Stimulated activated CD8-positive, alpha-beta memory T cell treated with anti-CD3 and anti-CD28 coated beads, Interleukin-15, amount 100 ng/mL, for 24 hours (primary cell): ENCODE measurements around the gene LETM1.

Experiments used
- DNase-seq: peaks from one replicate; pipeline ENCODE4 v3.0.0-alpha.2; 2020; ENCODE audit warnings: low read depth

The LETM1 gene

DNA sequence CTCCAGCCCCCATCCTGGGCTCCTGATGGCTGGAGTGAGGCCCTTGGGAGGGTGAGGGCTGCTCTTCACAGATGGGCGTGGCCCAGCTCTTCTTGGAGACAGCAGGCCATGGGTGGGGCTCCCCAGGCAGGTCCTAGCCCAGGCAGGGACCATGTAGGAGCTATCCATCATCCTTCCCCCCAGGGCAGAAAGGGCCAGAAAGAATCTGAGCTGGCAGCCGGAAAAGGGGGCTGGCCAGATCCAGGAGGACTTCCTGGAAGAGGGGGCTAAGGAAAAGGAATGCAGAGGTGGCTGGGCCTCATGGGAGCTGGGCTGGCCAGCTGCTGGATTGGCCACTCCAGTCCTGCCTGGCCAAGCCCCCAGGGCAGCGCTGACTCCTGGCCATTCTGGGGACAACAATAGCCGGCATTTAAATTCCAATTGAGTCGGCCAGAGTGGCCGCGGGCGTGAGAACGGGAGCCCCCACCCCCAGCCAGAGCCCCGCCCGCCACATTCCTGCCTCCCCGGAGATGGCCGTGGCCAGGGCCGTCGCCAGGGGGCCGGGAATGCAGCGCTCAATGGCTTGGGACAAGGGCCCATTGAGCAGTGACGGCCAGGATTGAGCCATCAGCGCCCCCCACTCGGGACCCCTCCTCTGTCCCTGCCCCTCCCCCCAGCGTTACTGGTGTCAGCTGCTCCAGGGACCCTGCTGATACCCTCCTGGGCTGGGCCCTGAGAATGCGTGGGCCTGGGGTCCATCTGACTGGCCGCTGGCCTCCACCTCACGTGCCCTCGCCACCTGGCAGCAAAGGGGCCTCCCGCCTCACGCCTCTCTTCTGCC, 77.9 kb downstream of the LETM1 start:
- DNase-seq, result no peak

GRCh38 chr4:1776521-1777161, 79.3 kb downstream of the LETM1 start:
- no peak for DNase-seq

DNA sequence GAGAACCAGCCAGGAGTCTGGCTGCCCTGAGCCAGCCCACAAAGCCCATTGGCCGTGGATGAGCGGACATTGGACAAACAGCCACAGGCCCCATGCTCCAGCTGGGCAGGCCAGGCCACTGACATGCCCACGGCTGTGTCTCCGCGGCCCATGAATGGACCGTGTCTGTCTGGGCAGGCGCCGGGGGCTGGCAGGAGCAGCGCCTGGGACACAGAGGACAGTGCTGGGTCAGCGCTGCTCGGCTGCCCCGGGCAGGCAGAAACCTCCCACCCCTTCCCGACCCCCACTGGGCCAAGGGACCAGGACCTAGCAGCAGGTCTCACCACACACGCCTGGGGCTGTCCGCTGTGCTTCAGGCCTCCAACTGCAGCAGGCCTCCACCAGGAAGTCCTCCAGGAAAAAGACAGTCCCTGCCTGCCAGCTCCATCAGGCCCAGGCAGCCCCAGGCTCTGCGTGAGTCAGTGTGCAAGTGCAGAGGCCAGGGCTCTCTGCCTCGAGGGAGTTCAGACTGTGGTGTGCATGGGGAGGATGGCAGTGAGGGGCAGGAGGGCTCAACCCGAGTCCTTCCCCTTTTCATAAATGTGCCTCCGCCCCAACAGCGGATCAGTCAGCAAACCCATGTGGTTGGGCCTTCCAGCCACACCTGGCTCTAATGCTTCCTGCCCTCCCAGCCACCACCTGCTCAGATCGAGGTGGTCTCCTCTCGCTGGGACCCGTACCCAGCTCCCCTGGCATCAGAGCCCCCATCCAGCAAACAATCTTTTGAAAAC, 80.0 kb downstream of the LETM1 start:
- no peak for DNase-seq

DNA sequence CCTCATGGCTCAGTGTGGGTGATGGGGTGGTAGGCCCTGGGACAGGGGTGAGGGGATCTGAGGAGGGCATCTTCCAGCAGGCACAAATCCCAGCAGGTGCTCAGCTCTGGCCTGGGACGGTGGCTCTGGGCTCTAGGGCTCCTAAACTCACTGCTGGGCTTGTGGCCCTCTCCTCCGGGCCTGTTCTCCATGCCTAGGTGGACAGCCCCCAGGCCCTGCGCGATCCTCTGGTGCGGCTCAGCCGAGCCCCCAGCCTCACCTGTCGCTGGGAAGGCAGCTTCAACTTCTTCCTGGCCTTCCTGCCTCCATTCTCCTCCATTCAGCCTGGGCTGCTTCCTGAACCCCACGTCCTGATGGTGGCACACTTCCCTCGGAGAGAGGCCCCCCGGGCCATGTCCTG, 82.2 kb downstream of the LETM1 start:
- DNase-seq, result no peak

- DNase-seq, result no peak
Observed at GRCh38 chr4:1772853-1773538, 83.0 kb downstream of the LETM1 start.

DNA sequence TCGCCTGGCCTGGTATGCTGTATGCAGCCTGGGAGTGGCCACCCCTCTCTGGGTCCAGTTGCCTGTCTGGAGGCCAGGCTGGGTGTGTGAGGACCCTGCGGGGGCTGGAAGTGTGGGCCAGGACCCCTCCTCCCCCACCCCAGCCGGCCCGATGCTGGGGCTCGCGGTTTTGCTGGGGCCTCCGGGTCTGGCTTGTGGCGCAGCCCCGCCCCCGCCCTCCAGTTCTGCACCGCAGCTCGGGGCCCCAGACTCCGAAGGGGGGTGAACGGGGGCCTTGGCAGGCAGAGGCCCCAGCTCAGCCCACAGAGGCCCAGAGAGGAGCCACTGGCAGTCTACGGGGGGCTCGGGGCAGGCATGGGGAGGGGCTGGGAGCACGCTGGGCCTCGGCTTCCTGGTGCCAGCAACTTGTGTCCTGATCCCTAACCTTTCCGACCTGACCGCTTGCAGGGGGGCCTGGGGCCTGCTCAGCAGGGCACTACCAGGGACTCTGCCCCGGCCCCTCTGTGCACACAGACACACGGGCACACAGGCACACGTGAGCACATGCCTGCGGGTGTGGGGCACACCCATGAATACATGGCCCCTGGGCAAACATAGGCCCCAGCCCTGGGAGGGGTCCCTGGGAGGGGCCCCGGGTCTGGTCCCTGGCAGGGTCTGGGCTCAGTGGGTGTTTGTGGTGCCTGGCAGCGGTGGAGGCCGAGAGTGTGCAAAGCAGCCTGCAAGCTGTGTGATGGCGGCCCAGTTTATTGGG, 84.2 kb downstream of the LETM1 start:
- DNase-seq, result no peak

DNA sequence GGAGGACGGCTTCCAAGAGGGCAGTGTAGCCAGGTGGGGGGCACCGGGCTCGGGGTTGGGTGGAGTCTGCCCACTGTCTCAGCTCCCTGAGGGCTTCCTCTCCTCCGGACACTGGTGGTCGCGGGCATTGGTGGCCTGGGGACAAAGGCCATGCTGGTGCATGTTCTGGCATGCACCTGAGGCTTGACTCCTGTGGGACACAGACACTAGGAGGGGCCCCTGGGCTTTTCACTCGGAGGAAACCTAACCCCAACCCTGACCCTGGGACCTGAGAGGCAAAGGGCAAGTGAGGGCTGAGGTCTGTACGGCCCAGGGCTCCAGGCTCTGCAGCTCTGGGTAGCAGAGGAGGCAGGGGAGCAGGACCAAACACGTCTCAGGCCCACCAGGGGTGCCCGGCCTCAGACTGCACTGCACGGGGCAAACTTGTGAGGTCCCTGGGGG, 85.1 kb downstream of the LETM1 start:
- DNase-seq, result no peak

GRCh38 chr4:1770245-1770644, 85.7 kb downstream of the LETM1 start:
- DNase-seq, result no peak

DNA sequence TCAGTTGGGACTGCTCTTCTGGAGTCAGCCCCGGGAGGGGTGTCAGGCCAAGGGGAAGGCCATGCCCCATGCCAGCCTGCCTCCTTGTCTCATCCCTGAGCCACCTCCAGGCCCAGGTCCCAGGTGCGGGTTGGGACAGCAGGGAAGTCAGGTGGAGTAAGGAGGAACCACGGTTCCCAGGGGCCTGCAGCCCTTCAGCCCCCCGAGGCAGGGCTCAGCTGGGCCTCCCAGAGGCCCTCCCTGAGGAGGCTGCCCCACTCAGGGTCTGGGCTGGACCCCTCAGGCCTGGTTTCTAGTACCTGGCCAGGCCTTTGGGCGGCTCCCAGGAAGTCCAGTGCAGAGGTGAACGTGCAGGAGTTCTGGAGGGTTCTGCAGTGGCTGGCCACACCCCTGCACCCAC, 86.3 kb downstream of the LETM1 start:
- no peak for DNase-seq

DNA sequence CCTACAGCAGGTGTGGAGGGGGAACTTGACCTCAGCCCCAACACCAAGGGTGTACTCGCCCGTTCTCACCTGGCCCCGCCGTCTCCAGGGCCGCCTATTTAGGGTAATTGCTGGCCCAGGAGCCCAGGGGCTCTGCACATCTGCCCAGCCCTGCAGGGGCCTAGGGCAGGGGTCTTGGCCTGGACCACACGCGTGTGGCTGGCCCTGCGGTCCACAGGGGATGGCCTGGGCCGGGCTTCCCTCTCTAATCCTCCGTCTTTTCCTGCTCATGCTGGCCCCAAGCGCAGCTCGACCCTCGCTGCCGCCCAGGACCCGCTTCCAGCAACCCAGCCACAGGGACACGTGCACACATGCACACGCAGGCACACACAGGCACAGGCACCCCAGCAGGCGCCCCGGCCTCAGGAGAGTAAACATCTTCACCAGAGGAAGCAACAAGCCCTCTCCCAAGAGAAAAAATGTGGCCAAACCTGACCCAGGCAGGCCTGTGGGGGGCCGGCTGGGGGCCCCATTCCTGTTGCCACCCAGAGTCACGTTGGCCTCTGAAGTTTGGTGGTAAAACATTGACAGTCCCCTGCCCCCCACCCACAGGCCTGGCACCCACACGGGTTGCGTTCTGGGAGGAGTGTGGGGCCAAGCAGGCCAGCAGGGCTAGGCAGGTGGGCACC, 87.5 kb downstream of the LETM1 start:
- DNase-seq, result no peak

DNA sequence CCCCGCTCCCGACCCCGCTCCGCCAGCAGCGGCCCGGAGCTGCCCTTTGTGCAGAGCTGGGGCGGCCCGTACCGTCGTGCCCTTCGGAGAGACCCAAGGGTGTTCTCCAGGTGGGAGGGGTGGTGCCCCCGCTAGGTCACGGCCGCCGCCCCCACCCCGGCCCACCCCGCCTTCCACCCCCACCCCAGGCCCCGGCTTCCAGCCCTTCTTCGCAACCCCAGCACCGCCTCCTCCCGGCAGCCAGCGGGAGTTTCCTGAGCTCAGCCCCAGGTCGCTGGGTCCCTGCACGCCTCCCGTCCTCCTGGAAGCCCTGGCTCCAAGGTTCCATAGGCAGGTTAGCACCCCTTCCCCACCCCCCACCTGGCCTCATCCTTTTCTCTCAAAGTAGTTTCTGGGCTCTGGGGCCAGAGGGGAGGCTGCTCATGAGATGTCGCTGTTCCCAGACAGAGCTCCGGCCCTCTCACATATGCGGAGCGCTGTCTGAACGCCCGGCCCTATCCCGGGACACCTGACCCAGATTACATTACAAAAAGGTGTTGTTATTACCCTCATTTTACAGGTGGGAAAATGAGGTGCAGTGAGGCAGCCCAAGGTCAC, 88.1 kb downstream of the LETM1 start:
- DNase-seq, result no peak

DNA sequence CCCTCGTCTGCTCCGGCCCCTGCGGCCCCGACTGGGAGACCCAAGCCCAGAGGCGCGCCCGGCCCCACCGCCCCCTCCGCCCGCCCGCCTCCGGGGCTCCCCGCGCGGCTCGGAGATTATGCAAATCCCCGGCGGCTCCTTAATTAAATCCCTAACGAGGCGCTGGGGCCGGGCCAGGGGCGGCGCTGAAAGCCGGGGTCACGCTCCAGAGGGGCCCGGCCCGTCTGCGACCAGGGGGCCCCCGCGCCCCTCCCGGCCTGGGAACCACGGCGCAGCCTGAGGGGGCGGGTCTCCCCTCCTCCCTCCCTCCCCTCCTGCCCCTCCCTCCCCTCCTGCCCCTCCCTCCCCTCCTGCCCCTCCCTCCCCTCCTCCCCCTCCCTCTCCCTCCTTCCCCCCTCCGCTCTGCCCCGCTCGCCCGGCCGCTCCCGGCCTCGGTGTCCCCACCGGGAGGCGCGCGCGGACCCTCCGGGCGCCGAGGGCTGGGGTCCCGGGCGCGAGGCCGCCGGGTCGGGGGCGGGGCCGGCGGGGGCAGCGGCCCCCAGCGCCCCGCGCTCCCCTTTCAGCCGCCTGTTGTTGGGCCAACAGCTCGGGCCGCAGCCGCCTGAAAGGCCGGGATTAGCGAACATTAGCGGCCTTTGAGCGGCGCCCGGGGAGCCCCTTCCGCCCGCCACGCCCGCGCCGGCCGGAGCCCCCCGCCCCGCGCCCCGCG, 88.7 kb downstream of the LETM1 start:
- no peak for DNase-seq

GRCh38 chr4:1766106-1767060, 89.6 kb downstream of the LETM1 start:
- DNase-seq, result no peak

DNA sequence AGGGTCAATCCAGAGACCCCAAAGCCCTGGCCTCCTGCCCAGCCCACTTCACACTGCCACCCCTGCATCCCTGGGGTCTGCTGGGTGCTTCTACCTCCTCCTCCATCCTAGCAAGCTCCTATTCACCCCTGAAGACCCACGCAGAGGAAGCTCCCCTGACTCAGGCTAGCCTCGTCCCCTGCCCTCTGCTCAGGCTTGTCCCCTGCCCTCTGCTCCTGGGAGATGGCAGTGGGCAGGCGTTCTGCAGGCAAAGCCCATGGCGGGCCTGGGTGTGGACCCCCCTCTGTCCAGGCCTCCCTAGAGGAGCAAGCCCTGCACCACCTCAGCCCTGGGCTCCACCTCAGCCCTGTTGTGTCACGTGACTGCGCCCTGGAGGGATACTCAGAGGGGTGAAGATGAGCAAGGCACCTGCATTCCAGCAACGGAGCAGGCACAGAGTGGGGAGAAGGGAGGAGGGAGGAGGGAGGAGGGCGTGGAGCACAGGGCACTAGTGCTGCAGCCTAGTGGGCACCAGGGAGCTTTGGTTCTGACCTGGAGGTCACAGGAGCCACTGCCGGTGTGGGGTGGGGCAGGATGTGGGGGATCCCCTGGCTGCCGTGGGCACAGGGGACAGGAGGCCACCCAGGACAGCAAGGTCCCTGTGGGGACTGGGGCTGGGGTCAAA, 90.4 kb downstream of the LETM1 start:
- DNase-seq, result no peak

DNA sequence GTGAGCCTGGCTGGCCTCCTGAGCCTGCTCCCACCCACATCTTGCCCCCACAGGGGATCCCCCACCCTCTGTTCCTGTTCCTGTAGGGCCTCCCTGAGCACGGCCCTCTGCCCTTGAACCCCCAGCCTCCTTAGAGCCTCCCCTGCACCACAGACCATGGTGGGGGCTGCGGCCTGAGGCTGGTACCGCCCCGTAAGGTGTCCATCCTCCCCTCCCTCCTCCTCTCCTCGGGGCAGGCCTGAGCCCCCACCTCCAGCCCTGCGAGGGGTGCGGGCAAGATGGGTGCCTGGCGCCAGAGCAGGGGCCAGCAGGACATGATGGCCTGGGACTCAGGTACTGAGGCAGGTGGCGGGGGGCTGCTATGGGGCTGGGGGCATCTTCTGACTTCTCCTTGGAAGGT, 91.3 kb downstream of the LETM1 start:
- DNase-seq, result no peak

- no peak for DNase-seq
Observed at GRCh38 chr4:1763550-1764080, 92.3 kb downstream of the LETM1 start.

DNA sequence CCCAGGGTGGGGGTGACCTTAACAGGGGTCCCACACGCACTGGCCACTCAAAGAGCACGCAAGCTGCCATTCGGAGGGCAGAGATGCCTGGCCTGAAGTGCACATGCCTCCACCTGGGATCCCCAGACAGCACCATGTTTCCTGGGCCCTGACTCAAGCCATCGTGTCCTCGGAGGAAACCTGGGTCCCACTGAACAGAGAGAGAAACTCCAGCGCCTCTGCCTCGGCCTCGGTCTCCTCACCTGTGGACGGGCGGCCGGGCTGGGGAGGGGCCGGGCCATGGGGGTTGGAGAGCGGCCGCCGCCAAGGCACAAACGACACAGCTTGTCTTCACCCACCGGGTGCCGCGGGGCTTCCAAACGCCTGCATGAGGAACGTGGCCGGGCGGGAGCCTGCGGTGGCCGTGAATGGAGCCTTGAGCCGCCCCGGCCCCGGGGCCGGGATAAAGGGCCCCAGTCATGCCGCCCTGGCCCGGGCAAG, 92.8 kb downstream of the LETM1 start:
- DNase-seq, result no peak
